ENCODE data around the gene MYO5B.

GRCh38 chr18:50000227-50000626, 194.7 kb downstream of the MYO5B start:
- TF ChIP-seq JUN (IDR thresholded peaks at IDR 0.05) (no peak), CTCF (IDR thresholded peaks at IDR 0.05) (no peak), RAD21 (conservative IDR thresholded peaks at IDR 0.05 in 1 of 2, IDR thresholded peaks at IDR 0.05 in 1 of 2) (no peak), ATOH8 (CRISPR knock-in tag; IDR thresholded peaks at IDR 0.05; ENCODE audit: low read depth) (no peak), POLR2AphosphoS2 (conservative IDR thresholded peaks at IDR 0.05; ENCODE audit: low read length) (no peak), POLR2A (IDR thresholded peaks at IDR 0.05; ENCODE audit: low read length) (no peak), MAFK (IDR thresholded peaks at IDR 0.05; ENCODE audit: partially characterized antibody) (no peak), GATA3 (IDR thresholded peaks at IDR 0.05; ENCODE audit: borderline replicate concordance) (no peak), HMGXB4 (CRISPR knock-in tag; IDR thresholded peaks at IDR 0.05; ENCODE audit: borderline replicate concordance) (no peak), EHMT2 (IDR thresholded peaks at IDR 0.05; ENCODE audit: low read depth) (no peak)

All from A549 (cell line).